Transverse colon (tissue), 4 donors: ENCODE results near the gene MMP25. TPM values are rescaled to one million over a fixed set of nuclear protein-coding genes. Genes with fewer than 3 reads are reported as not detected.
A peak's percentile ranks its signal among the peaks of the same experiment; 100 is the strongest.
"Not testable (repeated sequence)": the region's sequence is repeated elsewhere in the genome, so short reads cannot be mapped to it uniquely, and the experiment has no call there.

ENCODE experiments used
- DNase-seq: peaks from one replicate; pipeline ENCODE4 v3.0.0-alpha.2; 2019
- H3K27ac ChIP-seq, 4 donors: fragments of 200-600 bp; sonication (generic); 2 replicates each; pipeline ENCODE4 v1.5.1; 2016 to 2018; ENCODE audit warnings: inconsistent platforms in 4 of 4
- H3K27me3 ChIP-seq: fragments of 200-600 bp; sonication (generic); 2 replicates; pipeline ENCODE4 v1.5.1; 2017; ENCODE audit warnings: inconsistent platforms
- H3K36me3 ChIP-seq, 4 donors: fragments of 200-600 bp; sonication (generic); 2 replicates each; pipeline ENCODE4 v1.5.1; 2017 to 2019; ENCODE audit warnings: inconsistent platforms in 4 of 4
- H3K4me1 ChIP-seq, 4 donors: fragments of 200-600 bp; sonication (generic); 2 replicates each; pipeline ENCODE4 v1.5.1; 2017 to 2020; ENCODE audit warnings: inconsistent platforms in 4 of 4
- H3K4me3 ChIP-seq, 4 donors: fragments of 200-600 bp; sonication (generic); 1 replicate in 1 of 4; 2 replicates in 3 of 4; pipeline versions ENCODE4 v1.5.1 to v1.6.1; 2017 to 2019; ENCODE audit warnings: inconsistent platforms in 4 of 4
- H3K9me3 ChIP-seq, 2 donors: fragments of 200-600 bp; sonication (generic); 2 replicates each; pipeline ENCODE4 v1.5.1; 2017 to 2019; ENCODE audit warnings: inconsistent platforms in 2 of 2
- CTCF ChIP-seq, 5 experiments: fragments of 200-600 bp in 3 of 5; fragments of 450-650 bp in 2 of 5; sonication (generic) in 3 of 5; IDR thresholded peaks; 1 replicate in 2 of 5; 2 replicates in 3 of 5; pipeline ENCODE4 v1.5.1; 2016 to 2017; ENCODE audit warnings: antibody characterized with exemption in 5 of 5, inconsistent platforms in 3 of 5, mild to moderate bottlenecking in 2 of 5, moderate library complexity in 1 of 5
- EP300 ChIP-seq: sonication (generic); formaldehyde crosslinking; IDR thresholded peaks from one replicate; pipeline ENCODE4 v1.6.1; 2017; ENCODE audit warnings: antibody characterized with exemption, low read depth
- POLR2A ChIP-seq: fragments of 450-650 bp; IDR thresholded peaks from one replicate; pipeline ENCODE4 v1.6.1; 2016; ENCODE audit warnings: antibody characterized with exemption, mild to moderate bottlenecking, moderate library complexity
- POLR2AphosphoS5 ChIP-seq, 3 donors: sonication (generic); formaldehyde crosslinking; IDR thresholded peaks; one replicate each; pipeline ENCODE4 v1.6.1; 2016; ENCODE audit warnings: antibody characterized with exemption in 3 of 3
- WGBS, 2 donors: methylation state at CpG; one replicate each; pipeline ENCODE4 v1.1.5; 2018; ENCODE audit warnings: low coverage in 1 of 2; 5-methylcytosine and 5-hydroxymethylcytosine counted together
- in situ Hi-C, 4 donors: fragments of 200-750 bp; cut with MboI; loops; one replicate each; pipeline versions ENCODE4 v1.15.0 to v1.15.1; 2017; ENCODE audit warnings: low sequenced_read_pairs in 3 of 4, low pct_ligation_motif_present in 1 of 4, low pct_unique_long_range_greater_than_20kb in 1 of 4
- intact Hi-C: fragments of 100-400 bp; cut with DNase I; formaldehyde crosslinking; loops from one replicate; pipeline ENCODE4 v1.15.1; 2023; ENCODE audit warnings: low total_unique reads
- total RNA-seq, 4 donors: library from RNA; depleted of rRNA; stranded (reverse); fragments of >200 nt; gene quantifications; one replicate each; pipeline ENCODE4 v1.1.0, GENCODE V29; 2016

Gene MMP25
- total RNA-seq, 4 donors from 2014 or later: 1.6 to 9.4 (median 1.8) TPM; not detected in 1

- TF ChIP-seq CTCF (IDR thresholded peaks at IDR 0.05) (no peak), POLR2A (no peak)
- Histone ChIP-seq H3K27ac (no peak overlapping the region), H3K4me3 (no peak overlapping the region), H3K4me1 (peaks cover 0 to 20% (median 15%) of the 10 kb centered on the region in 4 donors), H3K27me3 (no peaks in the 10 kb centered on the region), H3K36me3 (no peaks in the 10 kb centered on the region), H3K9me3 (no peaks in the 10 kb centered on the region)
- intact Hi-C loops (no loop called here), in situ Hi-C loops (no loop called here)
- WGBS, 2 donors: 90% methylated on average over 9 of the region's 9 CpGs; no CpG with 5 or more reads in 1 of the 2 donors
- DNase-seq: no peak
Measured at GRCh38 chr16:3070608-3071111, 24.3 kb downstream of the MMP25 start.

- Histone ChIP-seq H3K4me3 (no peak overlapping the region), H3K9me3 (no peaks in the 10 kb centered on the region), H3K27me3 (no peaks in the 10 kb centered on the region), H3K4me1 (peaks cover 0 to 12% (median 9%) of the 10 kb centered on the region in 4 donors), H3K36me3 (no peaks in the 10 kb centered on the region), H3K27ac (no peak overlapping the region)
- in situ Hi-C loops (no loop called here), intact Hi-C loops (no loop called here)
- WGBS, 2 donors: 72 to 86% methylated on average over 3 to 7 of the region's 7 CpGs
- TF ChIP-seq POLR2AphosphoS5 (IDR thresholded peaks at IDR 0.05) (no peak), CTCF (IDR thresholded peaks at IDR 0.05) (no peak), EP300 (no peak), POLR2A (no peak)
- no peak for DNase-seq
Measured at GRCh38 chr16:3071655-3072054, 25.3 kb downstream of the MMP25 start.

DNA sequence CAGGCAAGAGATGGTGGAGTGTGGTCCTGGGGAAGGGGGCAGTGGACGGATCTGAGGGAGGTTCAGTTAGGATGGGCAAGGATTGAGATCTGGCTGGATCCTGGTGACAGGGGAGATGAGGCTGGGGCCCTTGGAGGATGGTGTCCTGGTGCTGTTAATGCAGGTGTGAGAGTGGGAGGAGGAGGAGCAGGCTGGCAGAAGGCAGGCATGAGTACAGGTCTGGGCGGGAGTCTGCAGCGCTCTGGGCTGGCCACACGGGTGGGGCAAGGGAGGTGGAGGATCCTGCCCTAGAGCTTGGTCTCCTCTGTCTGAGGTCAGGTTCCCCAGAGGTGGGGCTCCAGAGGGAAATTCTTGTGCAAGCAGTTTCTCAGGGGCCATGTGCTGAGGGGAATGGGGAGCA, 25.8 kb downstream of the MMP25 start:
- H3K36me3 ChIP-seq, DNase-seq, H3K27ac ChIP-seq, in situ Hi-C loops, intact Hi-C loops, H3K27me3 ChIP-seq, H3K4me3 ChIP-seq, H3K9me3 ChIP-seq: not testable (repeated sequence)
- peaks cover 0 to 12% (median 9%) of the 10 kb centered on the region in 4 donors for H3K4me1 ChIP-seq
- WGBS, 2 donors: 44% methylated on average over 4 of the region's 4 CpGs; no CpG with 5 or more reads in 1 of the 2 donors

GRCh38 chr16:3072576-3073263, 26.4 kb downstream of the MMP25 start:
- in situ Hi-C loops, H3K9me3 ChIP-seq, intact Hi-C loops, H3K4me3 ChIP-seq, H3K36me3 ChIP-seq, H3K27me3 ChIP-seq, H3K27ac ChIP-seq, H3K4me1 ChIP-seq: not testable (repeated sequence)
- peak; percentile 44 for DNase-seq
- WGBS, 2 donors: 71% methylated on average over 12 of the region's 18 CpGs; no CpG with 5 or more reads in 1 of the 2 donors

DNA sequence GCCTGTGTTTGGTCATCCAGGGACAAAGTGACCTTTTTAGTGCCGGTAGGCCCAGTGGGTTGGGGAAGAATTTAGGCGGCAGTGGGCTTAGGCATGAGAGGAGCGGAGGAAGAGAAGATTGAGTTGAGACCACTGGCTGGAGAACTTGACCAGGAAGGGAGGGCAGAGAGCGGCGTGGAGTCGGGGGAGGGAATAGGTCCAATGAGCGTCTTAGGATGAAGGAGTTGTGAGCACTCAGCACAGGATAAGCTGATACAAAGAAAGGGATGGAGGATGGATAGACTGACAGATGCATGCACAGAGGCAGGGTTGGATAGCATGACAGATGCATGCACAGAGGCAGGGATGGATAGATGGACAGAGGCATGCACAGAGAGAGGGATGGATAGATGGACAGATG, 27.1 kb downstream of the MMP25 start:
- no peak for TF ChIP-seq POLR2A
- TF ChIP-seq CTCF (IDR thresholded peaks at IDR 0.05): no peak
- TF ChIP-seq EP300: no peak
- no peak for TF ChIP-seq POLR2AphosphoS5 (IDR thresholded peaks at IDR 0.05)
- intact Hi-C loops: no loop called here
- in situ Hi-C loops: no loop called here
- no peaks in the 10 kb centered on the region for H3K9me3 ChIP-seq
- no peak overlapping the region for H3K27ac ChIP-seq
- H3K4me1 ChIP-seq: peaks cover 0 to 7% (median 2%) of the 10 kb centered on the region in 4 donors
- no peaks in the 10 kb centered on the region for H3K36me3 ChIP-seq
- 86 to 92% methylated on average over 6 to 7 of the region's 7 CpGs for WGBS, 2 donors
- H3K4me3 ChIP-seq: no peak overlapping the region
- H3K27me3 ChIP-seq: no peaks in the 10 kb centered on the region
- no peak for DNase-seq
